HL-60 (cell line): ENCODE data around the gene INPP4B.

Experiments used
- DNase-seq, 2 experiments: peaks; one replicate each; pipeline ENCODE4 v3.0.0-alpha.2; 2010 to 2020; ENCODE audit warnings: low read depth in 1 of 2, low spot score in 1 of 2
- H3K27ac ChIP-seq: fragments of 250-450 bp; sonication (Bioruptor Pico); replicated peaks from 2 replicates; pipeline ENCODE4 v1.5.1; 2020; ENCODE audit warnings: mild to moderate bottlenecking, moderate library complexity
- H3K27me3 ChIP-seq: fragments of 250-450 bp; sonication (Bioruptor Pico); 2 replicates; pipeline ENCODE4 v1.5.1; 2021; ENCODE audit warnings: mild to moderate bottlenecking, moderate library complexity; ENCODE audit not compliant: insufficient read depth, poor library complexity, severe bottlenecking
- H3K4me3 ChIP-seq: replicated peaks from 2 replicates; pipeline ENCODE4 v1.5.1; 2011; ENCODE audit warnings: mild to moderate bottlenecking, control low read depth, low read length; ENCODE audit not compliant: insufficient read depth
- CTCF ChIP-seq: IDR thresholded peaks from one replicate; pipeline ENCODE4 v1.5.1; 2011; ENCODE audit warnings: low read length, control low read depth, inconsistent platforms; ENCODE audit not compliant: insufficient read depth
- GABPA ChIP-seq: IDR thresholded peaks from 2 replicates; pipeline ENCODE4 v1.6.1; 2012; ENCODE audit warnings: low read depth
- POLR2AphosphoS5 ChIP-seq: IDR thresholded peaks from 2 replicates; pipeline ENCODE4 v1.6.1; 2012; ENCODE audit warnings: low read depth
- REST ChIP-seq: IDR thresholded peaks from 2 replicates; pipeline ENCODE4 v1.6.1; 2012; ENCODE audit warnings: low read depth; ENCODE audit not compliant: insufficient replicate concordance
- SPI1 ChIP-seq: IDR thresholded peaks from 2 replicates; pipeline ENCODE4 v1.6.1; 2012; ENCODE audit warnings: low read depth, mild to moderate bottlenecking, borderline replicate concordance

Gene INPP4B

GRCh38 chr4:142406917-142407501 lies 439.1 kb downstream of the INPP4B start:
- H3K27ac ChIP-seq: no peak overlapping the region
- DNase-seq: no peak
- no peak overlapping the region for H3K4me3 ChIP-seq
- TF ChIP-seq REST: no peak
- no peak for TF ChIP-seq CTCF
- H3K27me3 ChIP-seq: no peaks in the 10 kb centered on the region

- TF ChIP-seq SPI1: no peak
- no peak for TF ChIP-seq POLR2AphosphoS5
- TF ChIP-seq GABPA: no peak
- no peaks in the 10 kb centered on the region for H3K27me3 ChIP-seq
- H3K4me3 ChIP-seq: no peak overlapping the region
- DNase-seq: no peak
- H3K27ac ChIP-seq: 0 out of 2 replicates have a peak overlapping the region, but pooled peaks have one; percentile 5
Measured at GRCh38 chr4:142406499-142406835, 439.6 kb downstream of the INPP4B start.

GRCh38 chr4:142405695-142406498 lies 440.2 kb downstream of the INPP4B start:
- H3K27me3 ChIP-seq: no peaks in the 10 kb centered on the region
- DNase-seq: peak in 1 of 2 experiments; percentile 3
- H3K27ac ChIP-seq: peak overlapping the region; percentile 70
- H3K4me3 ChIP-seq: peak overlapping the region; percentile 57
- no peak for TF ChIP-seq REST
- TF ChIP-seq SPI1: no peak
- TF ChIP-seq POLR2AphosphoS5: no peak
- TF ChIP-seq GABPA: no peak
- no peak for TF ChIP-seq CTCF

- Histone ChIP-seq H3K27ac (peak overlapping the region; percentile 70), H3K27me3 (no peaks in the 10 kb centered on the region), H3K4me3 (peak overlapping the region; percentile 57)
- peak; percentile 85 to 95 for DNase-seq
- no peak for TF ChIP-seq REST
- TF ChIP-seq SPI1: peak; percentile 90
- no peak for TF ChIP-seq CTCF
- TF ChIP-seq GABPA: no peak; the same call in 1 of the 2 replicates
- TF ChIP-seq POLR2AphosphoS5: 0 out of 2 replicates have a peak, but pooled peaks have one; percentile 42
Measured at GRCh38 chr4:142405021-142405694, 440.9 kb downstream of the INPP4B start.
